ENCODE measurements around the gene SAYSD1.

GRCh38 chr6:39100358-39100757, 14.6 kb downstream of the SAYSD1 start:
- no peak for TF ChIP-seq CTCF (IDR thresholded peaks at IDR 0.05; ENCODE audit: insufficient read depth, low read length, poor library complexity, severe bottlenecking)
- TF ChIP-seq EZH2phosphoT487 (conservative IDR thresholded peaks at IDR 0.05; ENCODE audit: low read length): no peak
